Measurements from ENCODE around the gene ZNF611. TPM values are rescaled to one million over a fixed set of nuclear protein-coding genes. Genes with fewer than 3 reads are reported as not detected.
"Not testable (repeated sequence)": the region's sequence is repeated elsewhere in the genome, so short reads cannot be mapped to it uniquely, and the experiment has no call there.

Gene ZNF611
- total RNA-seq (22.3 TPM), polyA plus RNA-seq (6.6 TPM)

DNA sequence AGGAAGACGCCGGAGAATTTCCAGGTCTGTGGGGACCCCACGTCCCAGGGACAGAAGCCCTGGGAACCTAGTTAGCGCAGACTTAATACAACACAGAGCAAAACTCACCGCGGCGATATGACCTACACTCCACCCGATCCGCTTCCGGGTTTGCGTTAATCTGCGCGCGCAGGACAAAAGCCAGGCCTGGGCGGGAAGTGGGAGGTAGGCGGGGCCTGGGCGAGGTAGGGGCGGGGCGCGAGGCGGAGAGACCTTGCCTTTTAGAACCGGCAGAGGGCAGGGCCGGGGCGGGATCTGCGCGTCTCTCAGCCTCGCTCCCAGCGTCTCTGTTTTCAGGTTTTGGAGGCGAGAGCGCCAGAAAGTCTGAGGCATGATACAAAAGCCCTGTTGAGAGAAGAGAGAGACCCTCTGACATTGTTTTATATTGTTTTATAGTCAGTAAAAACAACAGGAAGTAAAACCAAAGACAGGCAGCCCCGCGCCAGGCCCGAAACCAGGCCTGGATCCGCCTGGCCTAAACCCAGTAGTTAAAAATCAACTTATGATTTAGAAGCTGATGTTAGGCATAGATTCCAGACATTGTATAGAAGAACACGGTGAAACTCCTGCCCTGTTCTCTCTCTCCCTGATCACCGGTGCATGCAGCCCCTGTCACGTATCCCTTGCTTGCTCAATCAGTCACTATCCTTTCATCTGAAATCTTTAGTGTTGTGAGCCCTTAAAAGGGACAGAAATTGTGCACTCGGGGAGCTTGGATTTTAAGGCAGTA is at the start of gene ZNF611:
Gene ZNF611, minus strand, starts transcription at position 152 of the 769 bp plus-strand sequence. CDS start 19,150 bp downstream, outside the sequence.
- peak within 1 kb of the TSS; percentile 83 for H3K27ac ChIP-seq (ENCODE audit: low read depth)
- H3K4me3 ChIP-seq (ENCODE audit: low read depth, low read length) = peak within 1 kb of the TSS; percentile 76
- DNase-seq (ENCODE audit: extremely low spot score) = peak; percentile 95
- 5% methylated on average over 38 of the region's 38 CpGs for WGBS
- no peaks in the 10 kb centered on the region for H3K36me3 ChIP-seq (ENCODE audit: insufficient read depth)
- H3K4me1 ChIP-seq (ENCODE audit: insufficient read depth) = no peaks in the 10 kb centered on the region

DNA sequence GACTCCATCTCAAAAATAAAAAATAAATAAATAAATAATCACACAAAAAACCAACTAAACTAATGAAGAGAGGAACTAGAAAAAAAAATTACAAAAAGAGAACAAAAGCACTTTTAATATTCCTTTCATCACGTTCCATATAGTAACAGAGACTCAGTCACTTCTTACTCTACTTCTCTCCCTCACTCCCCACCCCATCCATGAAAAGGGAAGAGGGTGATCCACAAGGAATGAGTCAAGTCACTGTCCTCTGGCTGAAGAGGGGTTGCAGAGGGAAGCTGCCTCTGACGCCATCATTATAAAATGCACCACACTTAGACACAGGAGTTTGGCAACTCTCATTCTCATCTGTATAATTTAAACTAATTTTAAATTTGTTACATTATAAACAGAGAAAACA is 48.0 kb upstream of the ZNF611 start:
- DNase-seq (ENCODE audit: extremely low spot score); H3K4me1 ChIP-seq (ENCODE audit: insufficient read depth); H3K36me3 ChIP-seq (ENCODE audit: insufficient read depth); H3K4me3 ChIP-seq (ENCODE audit: low read depth, low read length); H3K27ac ChIP-seq (ENCODE audit: low read depth): not testable (repeated sequence)
- WGBS = 81% methylated on average over 2 of the region's 2 CpGs

DNA sequence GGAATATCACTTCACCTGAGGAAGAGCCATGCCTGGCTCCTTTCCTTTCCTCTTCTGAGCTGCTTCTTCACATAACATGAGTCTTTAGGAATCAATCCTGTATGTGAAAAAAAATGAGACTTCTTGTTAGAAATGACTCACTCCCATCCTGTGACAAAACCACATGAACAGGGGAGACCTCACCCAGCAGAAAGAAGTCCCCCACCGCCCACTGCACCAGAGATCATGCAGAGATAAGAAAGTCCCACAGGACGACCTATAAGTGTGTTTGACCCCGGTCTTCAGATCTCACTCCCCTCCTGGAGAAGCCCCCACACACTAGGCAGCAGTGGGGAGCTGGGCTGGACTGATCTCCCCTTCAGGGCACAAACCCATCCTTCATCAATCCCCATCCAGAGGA is 44.0 kb upstream of the ZNF611 start:
- Histone ChIP-seq H3K4me3 (ENCODE audit: low read depth, low read length) (no peak overlapping the region), H3K27ac (ENCODE audit: low read depth) (no peak overlapping the region), H3K4me1 (ENCODE audit: insufficient read depth) (no peaks in the 10 kb centered on the region), H3K36me3 (ENCODE audit: insufficient read depth) (peaks cover under 1% of the 10 kb centered on the region)
- DNase-seq (ENCODE audit: extremely low spot score) = no peak
- 53% methylated on average over 3 of the region's 3 CpGs for WGBS

DNA sequence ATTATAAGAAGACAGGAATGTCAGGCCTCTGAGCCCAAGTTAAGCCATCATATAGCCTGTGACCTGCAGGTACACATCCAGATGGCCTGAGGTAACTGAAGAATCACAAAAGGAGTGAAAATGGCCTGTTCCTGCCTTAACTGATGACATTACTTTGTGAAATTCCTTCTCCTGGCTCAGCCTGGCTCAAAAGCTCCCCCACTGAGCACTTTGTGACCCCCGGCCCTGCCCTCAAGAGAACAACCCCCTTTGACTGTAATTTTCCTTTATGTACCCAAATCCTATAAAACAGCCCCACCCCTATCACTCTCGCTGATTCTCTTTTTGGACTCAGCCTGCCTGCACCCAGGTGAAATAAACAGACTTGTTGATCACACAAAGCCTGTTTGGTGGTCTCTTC is 21.6 kb upstream of the ZNF611 start:
- not testable (repeated sequence) for H3K27ac ChIP-seq (ENCODE audit: low read depth); H3K4me3 ChIP-seq (ENCODE audit: low read depth, low read length); H3K4me1 ChIP-seq (ENCODE audit: insufficient read depth); DNase-seq (ENCODE audit: extremely low spot score); H3K36me3 ChIP-seq (ENCODE audit: insufficient read depth)
- WGBS = 57% methylated on average over 2 of the region's 2 CpGs

DNA sequence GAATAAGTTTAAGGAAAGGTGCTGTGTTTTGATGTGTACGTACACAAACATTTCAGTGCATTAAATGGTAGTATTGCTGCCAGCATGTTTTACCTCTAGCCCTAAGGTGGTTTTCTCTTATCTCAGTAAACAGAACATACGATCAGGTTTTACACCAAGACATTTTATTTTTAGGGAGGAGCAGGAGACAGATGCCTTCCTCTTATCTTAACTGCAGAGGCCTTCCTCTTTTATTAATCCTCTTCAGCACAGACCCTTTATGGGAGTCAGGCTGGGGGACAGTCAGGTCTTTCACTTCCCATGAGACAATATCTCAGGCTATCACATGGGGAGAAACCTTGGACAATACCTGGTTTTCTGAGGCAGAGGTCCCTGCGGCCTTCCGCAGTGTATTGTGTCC is 14.9 kb upstream of the ZNF611 start:
- WGBS = 51% methylated on average over 4 of the region's 4 CpGs
- H3K27ac ChIP-seq (ENCODE audit: low read depth) = no peak overlapping the region
- H3K4me3 ChIP-seq (ENCODE audit: low read depth, low read length) = no peak overlapping the region
- DNase-seq (ENCODE audit: extremely low spot score) = no peak
- no peaks in the 10 kb centered on the region for H3K36me3 ChIP-seq (ENCODE audit: insufficient read depth)
- no peaks in the 10 kb centered on the region for H3K4me1 ChIP-seq (ENCODE audit: insufficient read depth)

DNA sequence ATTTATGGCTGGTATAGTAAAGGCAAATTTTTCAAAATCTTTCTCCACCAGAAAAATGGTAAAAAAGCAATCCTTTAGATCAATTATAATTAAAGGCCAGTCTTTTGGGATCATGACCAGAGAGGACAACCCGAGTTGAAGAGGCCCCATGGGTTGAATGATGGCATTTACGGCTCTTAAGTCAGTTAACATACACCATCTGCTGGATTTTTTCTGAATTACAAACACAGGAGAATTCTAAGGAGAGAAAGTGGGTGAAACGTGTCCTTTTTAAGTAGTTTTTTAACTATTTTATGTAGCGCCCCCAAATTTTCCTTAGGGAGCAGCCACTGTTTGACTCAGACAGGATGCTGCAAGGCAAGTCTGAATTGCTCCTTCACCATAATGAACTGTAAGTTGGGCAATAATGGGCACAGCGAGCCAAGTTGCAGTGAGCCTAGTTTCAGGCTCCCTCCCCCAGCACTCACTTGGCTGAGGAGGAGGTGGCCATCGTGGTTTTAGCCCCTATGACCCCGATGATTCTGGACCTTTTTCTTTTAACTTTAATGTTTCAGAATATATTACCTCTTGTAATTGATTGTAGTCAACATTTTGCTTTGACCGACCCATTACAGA is 13.6 kb upstream of the ZNF611 start:
- Histone ChIP-seq H3K4me3 (ENCODE audit: low read depth, low read length) (no peak overlapping the region), H3K27ac (ENCODE audit: low read depth) (no peak overlapping the region), H3K36me3 (ENCODE audit: insufficient read depth) (no peaks in the 10 kb centered on the region), H3K4me1 (ENCODE audit: insufficient read depth) (no peaks in the 10 kb centered on the region)
- 27% methylated on average over 8 of the region's 8 CpGs for WGBS
- DNase-seq (ENCODE audit: extremely low spot score) = no peak

DNA sequence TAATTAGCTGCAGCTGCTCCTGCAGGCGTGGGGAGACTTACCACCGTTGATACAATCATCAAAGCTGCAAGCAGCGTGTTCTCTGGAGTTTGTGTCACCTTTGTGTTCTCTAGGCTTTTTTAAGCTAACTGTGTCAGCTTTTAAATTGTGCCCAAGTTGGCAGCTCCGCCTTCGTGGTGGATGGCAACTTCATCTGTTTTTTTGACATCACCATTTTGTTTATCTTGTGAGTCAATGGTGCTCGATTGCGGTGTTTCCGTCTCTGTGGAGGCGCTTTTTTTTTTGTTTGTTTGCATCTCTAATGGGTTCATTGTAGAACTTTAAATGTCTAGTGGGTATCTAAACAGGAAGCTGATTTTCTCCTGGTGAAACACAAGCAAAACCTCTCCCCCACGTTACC is 11.1 kb upstream of the ZNF611 start:
- not testable (repeated sequence) for H3K4me1 ChIP-seq (ENCODE audit: insufficient read depth); H3K4me3 ChIP-seq (ENCODE audit: low read depth, low read length); H3K27ac ChIP-seq (ENCODE audit: low read depth); DNase-seq (ENCODE audit: extremely low spot score); H3K36me3 ChIP-seq (ENCODE audit: insufficient read depth)
- WGBS = 48% methylated on average over 10 of the region's 10 CpGs

DNA sequence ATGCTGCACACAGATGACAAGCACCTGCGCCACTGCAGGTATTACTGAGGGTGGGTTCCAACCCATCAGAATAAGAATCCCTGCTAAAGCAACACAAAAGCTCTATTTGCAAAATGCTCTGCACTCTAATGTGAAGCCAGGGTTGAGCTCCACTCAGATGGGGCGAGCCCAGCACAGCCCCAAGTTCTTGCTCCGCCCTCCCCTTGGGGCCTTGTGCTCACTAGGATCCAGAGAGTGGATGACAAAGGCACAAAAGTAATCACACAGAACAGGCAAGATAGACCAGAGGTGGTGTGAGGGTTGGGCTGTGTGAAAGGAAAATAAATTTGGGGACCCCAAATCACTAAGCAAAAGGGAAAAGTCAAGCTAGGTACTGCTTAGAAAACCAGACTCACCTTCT is 8.2 kb upstream of the ZNF611 start:
- no peak overlapping the region for H3K27ac ChIP-seq (ENCODE audit: low read depth)
- 95% methylated on average over 3 of the region's 3 CpGs for WGBS
- DNase-seq (ENCODE audit: extremely low spot score) = no peak
- H3K36me3 ChIP-seq (ENCODE audit: insufficient read depth) = no peaks in the 10 kb centered on the region
- no peak overlapping the region for H3K4me3 ChIP-seq (ENCODE audit: low read depth, low read length)
- no peaks in the 10 kb centered on the region for H3K4me1 ChIP-seq (ENCODE audit: insufficient read depth)

DNA sequence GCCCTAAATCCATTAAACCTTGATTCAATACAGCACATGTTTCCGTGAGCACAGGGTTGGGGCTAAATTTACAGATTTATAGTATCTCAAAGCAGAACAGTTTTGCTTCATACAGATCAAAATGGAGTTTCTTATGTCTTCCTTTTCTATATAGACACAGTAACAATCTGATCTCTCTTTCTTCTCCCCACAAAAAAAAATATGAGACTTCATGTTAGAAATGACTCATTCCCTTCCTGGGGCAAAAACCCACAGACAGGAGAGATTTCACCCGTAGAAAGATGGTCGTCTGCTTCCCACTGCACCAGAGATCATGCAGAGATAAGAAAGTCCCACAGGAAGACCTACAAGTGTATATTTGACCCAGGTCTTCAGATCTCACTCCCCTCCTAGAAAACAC is 7.7 kb upstream of the ZNF611 start:
- no peaks in the 10 kb centered on the region for H3K36me3 ChIP-seq (ENCODE audit: insufficient read depth)
- H3K27ac ChIP-seq (ENCODE audit: low read depth) = no peak overlapping the region
- WGBS = 29% methylated on average over 3 of the region's 3 CpGs
- no peak overlapping the region for H3K4me3 ChIP-seq (ENCODE audit: low read depth, low read length)
- no peaks in the 10 kb centered on the region for H3K4me1 ChIP-seq (ENCODE audit: insufficient read depth)
- no peak for DNase-seq (ENCODE audit: extremely low spot score)

DNA sequence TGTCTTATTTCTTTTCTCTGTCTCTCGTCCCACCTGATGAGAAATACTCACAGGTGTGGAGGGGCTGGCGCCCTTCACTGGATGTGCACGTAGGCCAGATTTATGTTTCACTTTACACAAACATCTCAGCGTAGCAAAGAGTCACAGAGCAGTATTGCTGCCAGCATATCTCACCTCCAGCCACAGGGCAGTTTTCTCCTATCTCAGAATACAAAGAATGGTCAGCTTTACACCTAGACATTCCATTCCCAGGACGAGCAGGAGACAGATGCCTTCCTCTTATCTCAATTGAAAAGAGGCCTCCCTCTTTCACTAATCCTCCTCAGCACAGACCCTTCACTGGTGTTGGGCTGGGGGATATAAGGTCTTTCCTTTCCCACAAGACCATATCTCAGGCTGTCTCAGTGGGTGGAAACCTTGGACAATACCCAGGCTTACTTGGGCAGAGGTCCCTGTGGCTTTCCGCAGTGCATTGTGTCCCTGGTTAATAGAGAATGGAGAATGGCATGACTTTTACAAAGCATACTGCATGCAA is 7.2 kb upstream of the ZNF611 start:
- Histone ChIP-seq H3K4me1 (ENCODE audit: insufficient read depth) (no peaks in the 10 kb centered on the region), H3K36me3 (ENCODE audit: insufficient read depth) (no peaks in the 10 kb centered on the region), H3K4me3 (ENCODE audit: low read depth, low read length) (no peak overlapping the region), H3K27ac (ENCODE audit: low read depth) (no peak overlapping the region)
- no peak for DNase-seq (ENCODE audit: extremely low spot score)
- 48% methylated on average over 6 of the region's 6 CpGs for WGBS

DNA sequence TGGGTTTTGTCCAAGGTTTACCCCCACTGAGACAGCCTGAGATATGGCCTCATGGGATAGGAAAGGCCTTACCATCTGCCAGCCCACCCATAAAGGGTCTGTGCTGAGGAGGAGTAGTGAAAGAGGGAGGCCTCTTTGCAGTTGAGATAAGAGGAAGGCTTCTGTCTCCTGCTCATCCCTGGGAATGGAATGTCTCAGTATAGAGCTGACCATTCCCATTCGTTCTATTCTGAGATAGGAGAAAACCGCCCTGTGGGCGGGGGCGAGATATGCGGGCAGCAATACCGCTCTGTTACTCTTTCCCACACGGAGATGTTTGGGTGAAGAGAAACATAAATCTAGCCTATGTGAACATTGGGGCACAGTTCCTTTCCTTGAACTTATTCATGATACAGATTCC is 6.5 kb upstream of the ZNF611 start:
- H3K27ac ChIP-seq (ENCODE audit: low read depth); H3K36me3 ChIP-seq (ENCODE audit: insufficient read depth); H3K4me1 ChIP-seq (ENCODE audit: insufficient read depth); DNase-seq (ENCODE audit: extremely low spot score); H3K4me3 ChIP-seq (ENCODE audit: low read depth, low read length): not testable (repeated sequence)
- WGBS = 43% methylated on average over 7 of the region's 7 CpGs

DNA sequence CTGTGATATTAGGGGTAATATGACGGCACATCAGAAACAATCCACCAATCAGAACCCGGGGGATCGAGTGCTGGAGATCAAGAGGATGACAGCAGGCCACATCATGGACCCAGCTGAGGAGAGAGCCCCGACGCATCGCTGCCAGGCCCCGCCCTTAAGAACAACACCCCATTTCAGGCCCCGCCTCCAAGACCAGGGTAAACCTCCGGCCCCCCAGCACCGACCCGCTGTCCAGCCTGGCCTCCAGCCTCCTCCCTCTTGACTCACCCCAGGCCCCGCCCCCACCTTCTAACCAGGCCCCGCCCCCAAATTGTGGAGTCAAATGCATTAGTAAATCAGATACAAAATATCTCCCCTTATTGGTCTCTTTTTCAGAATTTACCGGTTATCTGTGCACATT is 4.7 kb upstream of the ZNF611 start:
- no peak overlapping the region for H3K27ac ChIP-seq (ENCODE audit: low read depth)
- no peak overlapping the region for H3K4me3 ChIP-seq (ENCODE audit: low read depth, low read length)
- H3K4me1 ChIP-seq (ENCODE audit: insufficient read depth) = no peaks in the 10 kb centered on the region
- DNase-seq (ENCODE audit: extremely low spot score) = no peak
- WGBS = 81% methylated on average over 14 of the region's 14 CpGs
- H3K36me3 ChIP-seq (ENCODE audit: insufficient read depth) = no peaks in the 10 kb centered on the region

DNA sequence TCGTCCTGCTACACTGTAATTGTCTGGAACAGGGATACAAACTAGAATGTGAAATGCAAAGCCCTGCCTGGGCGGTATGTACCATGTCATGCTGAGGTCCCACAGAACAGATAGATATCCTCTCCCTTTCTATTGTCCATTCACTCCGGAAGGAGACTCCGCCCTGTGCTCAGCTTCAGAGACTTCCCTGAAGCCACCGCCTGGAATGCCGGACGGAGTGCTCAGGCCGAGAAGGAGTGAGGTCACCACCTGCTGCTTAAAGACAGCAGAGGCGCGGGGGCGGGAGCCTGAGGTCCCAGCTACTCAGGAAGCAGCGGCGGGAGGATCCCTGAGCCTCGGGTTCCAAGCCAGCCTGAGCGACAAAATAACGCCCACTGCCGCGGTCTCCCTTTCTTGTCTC is 890 bp upstream of the ZNF611 start:
- 47% methylated on average over 18 of the region's 18 CpGs for whole genome bisulfite sequencing
- DNase-seq (ENCODE audit: extremely low spot score) = no peak
- H3K4me3 ChIP-seq (ENCODE audit: low read depth, low read length) = no peak overlapping the region

DNA sequence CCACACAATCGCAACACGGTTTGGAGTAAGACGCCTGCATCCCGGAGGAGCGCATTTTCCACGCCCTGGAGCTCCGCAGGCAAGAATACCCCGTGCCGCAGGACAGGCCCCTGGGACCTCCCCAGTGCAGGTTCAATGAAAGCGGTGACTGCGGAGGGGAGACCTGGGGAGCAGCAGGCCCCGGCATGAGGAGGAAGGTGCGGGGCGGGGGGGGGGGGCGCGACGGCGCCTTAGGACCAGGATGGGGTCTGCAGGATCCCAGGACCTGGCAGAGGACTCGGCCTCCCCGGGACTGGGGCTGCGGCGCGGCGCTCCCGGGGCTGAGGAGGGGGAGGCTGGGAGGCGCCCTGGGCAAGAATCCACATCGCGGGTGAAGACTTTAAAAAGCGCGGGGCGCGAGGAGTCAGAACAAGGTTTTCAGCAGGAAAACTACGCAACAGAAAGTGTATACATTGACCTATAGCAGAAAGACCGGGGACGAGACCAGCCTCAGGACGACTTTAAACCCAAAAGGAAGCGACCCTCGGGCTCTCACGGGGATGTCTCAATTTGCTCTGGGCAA is 432 bp downstream of the ZNF611 start:
- no peak for DNase-seq (ENCODE audit: extremely low spot score)
- under 1% methylated on average over 39 of the region's 39 CpGs for WGBS

More for the DNA sequence above, 890 bp upstream of the ZNF611 start:
- Histone ChIP-seq H3K4me1 (ENCODE audit: insufficient read depth) (no peaks in the 10 kb centered on the region), H3K27ac (ENCODE audit: low read depth) (peak overlapping the region; percentile 81), H3K36me3 (ENCODE audit: insufficient read depth) (no peaks in the 10 kb centered on the region)

More for the DNA sequence above, 432 bp downstream of the ZNF611 start:
- peak overlapping the region; percentile 76 for H3K4me3 ChIP-seq (ENCODE audit: low read depth, low read length)
- no peaks in the 10 kb centered on the region for H3K4me1 ChIP-seq (ENCODE audit: insufficient read depth)
- H3K27ac ChIP-seq (ENCODE audit: low read depth) = peak overlapping the region; percentile 83
- H3K36me3 ChIP-seq (ENCODE audit: insufficient read depth) = no peaks in the 10 kb centered on the region
